Body of pancreas (tissue), 4 donors: ENCODE measurements around the gene ACRBP. TPM values are rescaled to one million over a fixed set of nuclear protein-coding genes. Genes with fewer than 3 reads are reported as not detected.

ENCODE experiments used
- ATAC-seq: fragments of 150-250 bp; one replicate; pipeline ENCODE4 v1.9.1; 2016
- DNase-seq, 4 donors: peaks; one replicate each; pipeline ENCODE4 v3.0.0-alpha.2; 2019
- H3K27ac ChIP-seq, 4 donors: fragments of 200-600 bp; sonication (generic); 1 replicate in 3 of 4; 2 replicates in 1 of 4; pipeline versions ENCODE4 v1.5.1 to v1.6.1; 2016 to 2019; ENCODE audit warnings: mild to moderate bottlenecking in 1 of 4, mixed read lengths in 1 of 4, moderate library complexity in 1 of 4
- H3K27me3 ChIP-seq, 2 donors: fragments of 200-600 bp; sonication (generic); one replicate each; pipeline ENCODE4 v1.6.0; 2016; ENCODE audit warnings: mild to moderate bottlenecking in 1 of 2
- H3K36me3 ChIP-seq, 2 donors: fragments of 200-600 bp; sonication (generic); replicated peaks in 1 of 2; 2 replicates each; pipeline ENCODE4 v1.5.1; 2016; ENCODE audit warnings: low read depth in 2 of 2; ENCODE audit not compliant: insufficient read depth in 1 of 2
- H3K4me1 ChIP-seq: fragments of 200-600 bp; sonication (generic); one replicate; pipeline ENCODE4 v1.6.0; 2016
- H3K4me3 ChIP-seq, 2 donors: fragments of 200-600 bp; sonication (generic); 1 replicate in 1 of 2; 2 replicates in 1 of 2; pipeline ENCODE4 v1.5.1; 2016 to 2019
- H3K9me3 ChIP-seq, 3 donors: fragments of 200-600 bp; sonication (generic); 1 replicate in 2 of 3; 2 replicates in 1 of 3; pipeline ENCODE4 v1.5.1; 2016
- POLR2A ChIP-seq, 3 donors: fragments of 450-650 bp; IDR thresholded peaks; one replicate each; pipeline ENCODE4 v1.6.1; 2016; ENCODE audit warnings: antibody characterized with exemption in 3 of 3, mild to moderate bottlenecking in 2 of 3
- WGBS, 2 donors: methylation state at CpG; one replicate each; pipeline ENCODE4 v1.1.5; 2017; 5-methylcytosine and 5-hydroxymethylcytosine counted together
- intact Hi-C: fragments of 100-400 bp; cut with DNase I; formaldehyde crosslinking; loops from one replicate; pipeline ENCODE4 v1.15.1; 2023
- total RNA-seq, 2 donors: library from RNA; depleted of rRNA; stranded (reverse); fragments of >200 nt; gene quantifications; one replicate each; pipeline ENCODE4 v1.1.0, GENCODE V29; 2016
- TF ChIP-seq, protein P1 (sequence below), 7 experiments: fragments of 450-650 bp in 4 of 7; fragments of 200-600 bp in 3 of 7; sonication (generic) in 3 of 7; IDR thresholded peaks; one replicate each; pipeline ENCODE4 v1.5.1; 2016 to 2019; ENCODE audit warnings: antibody characterized with exemption in 7 of 7

The ACRBP gene
- total RNA-seq, 2 donors from 2014 or later, result 0.78 to 5.9 TPM

DNA sequence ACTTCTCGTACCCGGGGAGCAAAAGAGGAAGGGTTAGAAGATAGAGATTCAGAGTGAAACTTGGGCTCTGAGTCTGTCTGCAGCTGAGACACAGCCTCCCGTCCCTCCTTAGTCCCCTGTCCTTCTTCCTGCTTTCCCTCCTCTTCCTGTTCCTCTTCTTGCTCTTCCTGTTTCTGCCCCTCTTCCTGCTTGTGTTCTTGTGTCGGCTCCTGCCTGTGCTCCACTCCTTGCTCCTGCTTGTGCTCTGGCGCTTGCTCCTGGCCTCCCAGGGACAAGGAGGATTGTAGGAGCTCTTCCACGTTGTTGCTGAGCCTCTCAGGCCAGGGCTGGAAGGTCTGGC is 3.0 kb downstream of the ACRBP start:
- Histone ChIP-seq H3K36me3 (no peaks in the 10 kb centered on the region), H3K4me3 (no peak overlapping the region), H3K27me3 (no peaks in the 10 kb centered on the region), H3K9me3 (no peaks in the 10 kb centered on the region), H3K4me1 (peaks cover 10% of the 10 kb centered on the region), H3K27ac (peak overlapping the region in 1 of 4 donors; percentile 57)
- peak in 1 of 4 donors; percentile 42 for DNase-seq
- TF ChIP-seq, protein P1, sequence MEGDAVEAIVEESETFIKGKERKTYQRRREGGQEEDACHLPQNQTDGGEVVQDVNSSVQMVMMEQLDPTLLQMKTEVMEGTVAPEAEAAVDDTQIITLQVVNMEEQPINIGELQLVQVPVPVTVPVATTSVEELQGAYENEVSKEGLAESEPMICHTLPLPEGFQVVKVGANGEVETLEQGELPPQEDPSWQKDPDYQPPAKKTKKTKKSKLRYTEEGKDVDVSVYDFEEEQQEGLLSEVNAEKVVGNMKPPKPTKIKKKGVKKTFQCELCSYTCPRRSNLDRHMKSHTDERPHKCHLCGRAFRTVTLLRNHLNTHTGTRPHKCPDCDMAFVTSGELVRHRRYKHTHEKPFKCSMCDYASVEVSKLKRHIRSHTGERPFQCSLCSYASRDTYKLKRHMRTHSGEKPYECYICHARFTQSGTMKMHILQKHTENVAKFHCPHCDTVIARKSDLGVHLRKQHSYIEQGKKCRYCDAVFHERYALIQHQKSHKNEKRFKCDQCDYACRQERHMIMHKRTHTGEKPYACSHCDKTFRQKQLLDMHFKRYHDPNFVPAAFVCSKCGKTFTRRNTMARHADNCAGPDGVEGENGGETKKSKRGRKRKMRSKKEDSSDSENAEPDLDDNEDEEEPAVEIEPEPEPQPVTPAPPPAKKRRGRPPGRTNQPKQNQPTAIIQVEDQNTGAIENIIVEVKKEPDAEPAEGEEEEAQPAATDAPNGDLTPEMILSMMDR (IDR thresholded peaks at IDR 0.05), result no peak
- TF ChIP-seq POLR2A (IDR thresholded peaks at IDR 0.05), result no peak
- 55 to 60% methylated on average over 6 of the region's 6 CpGs for WGBS, 2 donors
- intact Hi-C loops, result no loop called here
- ATAC-seq, result no peak

DNA sequence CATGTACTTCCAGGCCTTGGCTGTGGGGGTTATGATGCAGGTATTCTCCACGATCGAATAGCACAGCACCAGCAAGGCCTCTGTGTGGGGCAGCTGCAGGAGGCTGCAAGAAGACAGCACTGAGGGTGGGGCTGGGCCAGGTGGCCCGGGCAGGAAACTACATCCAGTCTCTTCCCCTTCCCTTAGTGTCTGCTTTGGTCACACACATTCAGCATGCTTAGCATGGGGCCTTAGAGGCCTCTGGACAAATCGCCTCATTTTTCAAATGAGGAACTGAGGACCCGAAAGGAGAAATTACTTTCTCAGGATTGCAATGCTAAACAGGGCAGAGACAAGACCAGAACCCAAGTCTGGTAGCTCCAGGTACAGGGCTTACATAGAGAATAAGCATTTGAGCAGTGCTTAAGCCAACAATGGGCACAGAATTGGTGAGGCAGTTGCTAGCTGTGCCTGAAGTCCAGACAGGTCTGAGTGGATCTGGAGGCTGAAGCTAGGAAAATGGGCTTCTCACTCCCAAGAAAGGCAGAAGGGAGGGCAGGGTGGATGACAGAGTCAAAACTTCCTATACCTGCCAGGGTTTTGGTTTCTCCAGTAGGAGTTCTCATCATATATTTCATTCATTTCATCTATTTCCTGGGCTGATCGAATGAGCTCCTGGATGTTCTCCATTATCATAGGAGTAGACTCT is 3.5 kb downstream of the ACRBP start:
- DNase-seq (peak in 1 of 4 donors; percentile 48), ATAC-seq (no peak)
- intact Hi-C loops, result no loop called here

DNA sequence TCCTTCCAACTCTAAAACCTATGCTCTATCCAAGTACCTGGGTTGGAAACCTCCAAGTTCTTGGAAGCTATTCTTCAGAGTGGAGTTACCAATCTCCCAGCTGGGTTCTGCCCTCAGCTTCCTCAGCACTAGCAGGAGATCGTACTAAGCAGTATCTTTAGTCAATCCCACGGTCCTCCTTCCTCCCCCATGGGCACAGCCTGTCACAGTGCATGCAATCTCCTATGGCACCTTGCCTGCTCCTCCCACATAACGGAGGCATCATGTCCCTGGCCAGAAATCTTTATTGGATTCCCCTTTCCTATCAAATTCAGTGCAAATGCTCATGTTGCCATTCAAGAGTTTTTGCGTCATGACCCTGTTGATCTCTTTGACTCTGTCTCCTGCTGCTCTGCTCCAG is 6.1 kb downstream of the ACRBP start:
- 52 to 58% methylated on average over 4 of the region's 4 CpGs for WGBS, 2 donors

More for the DNA sequence above, 3.5 kb downstream of the ACRBP start:
- H3K4me3 ChIP-seq, result no peak overlapping the region
- peaks cover 10% of the 10 kb centered on the region for H3K4me1 ChIP-seq
- TF ChIP-seq, protein P1 (IDR thresholded peaks at IDR 0.05), result no peak
- no peak for TF ChIP-seq POLR2A (IDR thresholded peaks at IDR 0.05)
- H3K27me3 ChIP-seq, result no peaks in the 10 kb centered on the region
- no peaks in the 10 kb centered on the region for H3K36me3 ChIP-seq
- WGBS, 2 donors, result 78 to 85% methylated on average over 6 of the region's 6 CpGs
- H3K9me3 ChIP-seq, result no peaks in the 10 kb centered on the region
- peak overlapping the region in 2 of 4 donors; percentile 12 to 47 for H3K27ac ChIP-seq

DNA sequence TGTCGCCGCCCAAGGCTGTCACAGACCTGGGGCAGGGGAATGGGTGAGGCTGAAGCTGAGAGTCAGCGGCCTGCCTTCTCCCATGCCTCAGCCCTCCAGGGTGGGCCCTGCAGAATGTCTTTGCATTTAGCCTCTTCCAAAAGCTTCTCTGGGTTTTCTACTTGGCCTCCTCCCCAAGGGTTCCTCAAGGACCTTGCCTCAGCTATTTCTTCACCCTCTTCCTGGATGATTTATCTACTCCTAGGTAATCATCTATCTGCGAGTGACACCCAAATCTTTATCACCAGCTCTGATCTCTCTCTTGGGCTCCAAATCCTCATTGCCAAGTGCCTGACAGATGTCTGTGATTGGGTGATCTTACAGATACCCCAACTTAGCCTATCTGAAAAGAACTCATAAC is 6.7 kb downstream of the ACRBP start:
- H3K27me3 ChIP-seq, result no peaks in the 10 kb centered on the region
- H3K9me3 ChIP-seq, result no peaks in the 10 kb centered on the region
- H3K36me3 ChIP-seq, result no peaks in the 10 kb centered on the region
- no peak for TF ChIP-seq POLR2A (IDR thresholded peaks at IDR 0.05)
- TF ChIP-seq, protein P1 (IDR thresholded peaks at IDR 0.05), result no peak
- H3K27ac ChIP-seq, result no peak overlapping the region
- intact Hi-C loops, result no loop called here
- ATAC-seq (no peak), DNase-seq (no peak)
- H3K4me1 ChIP-seq, result no peaks in the 10 kb centered on the region
- WGBS, 2 donors, result 72 to 84% methylated on average over 4 of the region's 4 CpGs
- H3K4me3 ChIP-seq, result no peak overlapping the region

More for the DNA sequence above, 6.1 kb downstream of the ACRBP start:
- Histone ChIP-seq H3K9me3 (no peaks in the 10 kb centered on the region), H3K27me3 (no peaks in the 10 kb centered on the region), H3K27ac (no peak overlapping the region), H3K4me3 (no peak overlapping the region), H3K4me1 (no peaks in the 10 kb centered on the region), H3K36me3 (no peaks in the 10 kb centered on the region)
- ATAC-seq (no peak), DNase-seq (no peak)
- TF ChIP-seq, protein P1 (IDR thresholded peaks at IDR 0.05), result no peak
- TF ChIP-seq POLR2A (IDR thresholded peaks at IDR 0.05), result no peak
- intact Hi-C loops, result no loop called here
